A673 (cell line): ENCODE measurements around the gene LACTBL1.
"Not testable (repeated sequence)": the region's sequence is repeated elsewhere in the genome, so short reads cannot be mapped to it uniquely, and the experiment has no call there.

Experiments
- CTCF ChIP-seq: fragments of 300-800, 200-600 bp; sonication (generic); conservative IDR thresholded peaks from 2 replicates; pipeline ENCODE4 v1.5.1; 2017; ENCODE audit warnings: low read depth, mild to moderate bottlenecking, antibody characterized with exemption, low read length, moderate library complexity, mixed read lengths
- EZH2 ChIP-seq: fragments of 200-600 bp; sonication (generic); IDR thresholded peaks from 2 replicates; pipeline ENCODE4 v1.6.1; 2017; ENCODE audit warnings: borderline replicate concordance, low read depth, mild to moderate bottlenecking, mixed read lengths, antibody characterized with exemption, low read length; ENCODE audit not compliant: poor library complexity, severe bottlenecking

- not testable (repeated sequence) for TF ChIP-seq CTCF, EZH2
Measured at GRCh38 chr1:23000133-23000532, 27.5 kb upstream of the LACTBL1 start.
